NCI-H1930 (cell line): ENCODE data around the gene DYNLRB1.
"Not testable (repeated sequence)": the region's sequence is repeated elsewhere in the genome, so short reads cannot be mapped to it uniquely, and the experiment has no call there.

Experiments
- DNase-seq, 2 experiments: peaks; one replicate each; lab custom pipeline; 2025; lab: John Stamatoyannopoulos, UW

Gene DYNLRB1

DNA sequence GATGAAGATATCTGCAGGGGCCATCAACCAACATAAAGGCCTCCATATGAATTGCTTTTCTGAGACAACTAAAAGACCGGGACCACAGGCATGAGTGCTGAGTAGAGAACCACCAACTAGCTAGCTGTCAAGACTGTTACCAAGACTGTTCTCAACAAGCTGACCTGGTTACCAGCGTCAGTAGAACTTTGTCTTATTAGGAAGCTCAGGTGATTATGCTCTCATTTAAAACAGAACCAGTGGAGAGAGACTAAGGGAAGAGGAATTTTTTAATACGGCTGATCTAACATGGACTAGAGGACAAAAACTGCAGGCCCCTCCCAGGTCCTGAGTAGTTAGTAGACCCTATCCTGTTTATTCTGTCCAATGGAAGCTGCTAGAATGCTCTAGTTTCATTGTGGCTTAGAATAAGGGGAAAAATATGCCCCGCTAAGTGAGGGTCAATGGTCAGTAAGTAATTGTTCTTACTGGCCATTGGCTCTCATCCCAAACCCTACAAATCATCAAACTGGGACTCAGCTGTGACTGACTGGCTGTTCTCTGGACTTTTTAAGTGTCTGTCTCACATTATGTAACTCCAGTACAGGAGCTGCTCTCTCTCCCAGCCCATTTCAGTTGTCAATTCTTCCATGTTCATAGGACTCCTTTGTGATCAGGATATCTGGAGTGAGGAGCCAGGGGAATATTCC, 3.8 kb upstream of the DYNLRB1 start:
- DNase-seq, result no peak

- no peak for DNase-seq
Observed at GRCh38 chr20:34512955-34513419, 3.2 kb upstream of the DYNLRB1 start.

- DNase-seq, result not testable (repeated sequence)
Observed at GRCh38 chr20:34514034-34514433, 2.2 kb upstream of the DYNLRB1 start.

DNA sequence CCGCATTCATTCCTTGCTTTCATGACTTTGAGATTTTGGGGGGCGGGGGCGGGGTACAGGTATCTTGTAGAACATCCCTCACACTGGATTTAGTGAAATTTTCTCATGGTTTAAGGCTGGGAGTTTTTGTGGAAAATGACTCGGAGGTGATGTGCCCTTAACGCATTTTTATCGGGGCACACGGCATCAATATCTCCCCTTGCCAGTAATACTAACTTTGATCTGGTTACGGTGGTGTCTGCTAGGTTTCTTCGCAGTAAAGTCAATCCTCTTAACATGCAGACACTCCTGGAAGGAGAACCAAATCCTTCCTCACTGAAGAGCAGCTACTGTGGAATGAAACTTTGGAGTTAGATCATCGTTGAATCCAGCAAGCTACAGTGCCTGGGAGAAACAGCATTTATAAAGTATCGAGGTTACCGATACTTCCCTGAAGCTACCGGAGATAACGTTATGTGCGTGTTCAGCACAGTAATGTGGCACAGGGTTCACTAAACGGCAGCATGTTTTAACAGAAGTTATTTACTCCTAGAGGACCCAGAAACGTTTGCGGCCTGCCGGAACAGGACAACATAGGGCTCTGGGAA, 1.2 kb upstream of the DYNLRB1 start:
- DNase-seq, result no peak

DNA sequence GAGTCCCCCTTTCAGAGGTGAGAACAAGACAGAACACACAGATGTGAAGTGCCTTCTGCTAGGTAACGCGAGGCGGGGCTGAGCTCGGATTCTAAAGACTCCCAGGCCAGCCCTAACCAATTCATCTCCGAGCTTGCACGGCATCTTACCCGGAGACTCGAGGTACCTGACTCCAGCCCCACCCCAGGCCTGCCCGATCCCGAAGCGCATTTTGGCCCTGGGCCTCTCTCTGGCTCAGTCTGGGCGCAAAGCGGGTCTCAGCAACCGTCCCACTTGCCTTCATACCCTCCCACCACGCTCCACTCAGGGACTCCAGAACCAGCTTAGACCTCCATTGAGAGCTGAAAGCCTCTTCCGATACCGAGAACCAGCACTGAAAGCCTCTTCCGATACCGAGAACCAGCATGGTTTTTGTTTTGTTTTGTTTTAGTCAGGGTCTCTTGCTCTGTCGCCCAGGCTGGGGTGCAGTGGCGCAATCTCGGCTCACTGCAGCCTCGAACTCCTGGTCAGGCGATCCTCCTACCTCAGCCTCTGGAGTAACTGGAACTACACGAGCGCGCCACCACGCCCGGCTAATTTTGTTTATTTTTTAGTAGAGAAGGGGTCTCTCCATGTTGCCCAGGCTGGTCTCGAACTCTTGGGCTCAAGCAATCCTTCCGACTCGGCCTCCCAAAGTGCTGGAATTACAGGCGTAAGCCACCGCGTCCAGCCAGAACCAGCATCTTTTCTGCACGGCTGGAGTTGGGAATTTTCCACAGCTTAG, 557 bp upstream of the DYNLRB1 start:
- no peak for DNase-seq

DNA sequence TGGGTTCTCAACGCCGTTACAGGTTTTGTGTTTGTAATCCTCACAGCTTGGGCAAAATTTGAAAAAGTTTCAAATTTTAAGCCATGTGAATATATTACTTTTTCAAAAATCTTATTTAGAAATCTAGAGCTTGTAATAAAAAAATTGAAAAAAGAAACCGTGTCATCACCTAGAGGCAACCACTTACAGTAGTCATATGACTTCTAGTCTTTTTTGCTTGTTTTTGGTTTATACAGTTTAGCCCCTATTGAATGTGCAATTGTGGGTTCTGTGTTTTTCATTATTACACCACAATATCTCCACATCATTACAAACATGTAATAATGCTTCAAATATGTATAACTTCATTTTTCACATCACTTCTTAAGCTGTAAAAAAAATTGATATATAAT, 888 bp downstream of the DYNLRB1 start:
- no peak for DNase-seq

GRCh38 chr20:34518863-34519262, 2.6 kb downstream of the DYNLRB1 start:
- not testable (repeated sequence) for DNase-seq

DNA sequence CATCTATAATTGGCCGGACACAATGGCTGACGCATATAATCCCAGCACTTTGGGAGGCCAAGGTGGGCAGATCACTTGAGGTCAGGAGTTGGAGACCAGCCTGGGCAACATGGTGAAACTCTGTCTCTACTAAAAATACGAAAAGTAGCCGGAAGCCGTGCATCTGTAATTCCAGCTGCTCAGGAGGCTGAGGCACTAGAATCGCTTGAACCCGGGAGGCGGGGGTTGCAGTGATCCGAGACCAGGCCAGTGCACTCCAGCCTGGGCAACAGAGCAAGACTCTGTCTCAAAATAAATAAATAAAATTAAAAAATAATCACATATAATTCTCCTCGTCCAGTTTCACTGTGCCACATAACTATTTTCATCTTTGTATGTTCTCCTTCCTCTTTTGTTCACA, 3.6 kb downstream of the DYNLRB1 start:
- not testable (repeated sequence) for DNase-seq

GRCh38 chr20:34522969-34523871, 7.0 kb downstream of the DYNLRB1 start:
- no peak for DNase-seq

GRCh38 chr20:34524426-34524825, 8.2 kb downstream of the DYNLRB1 start:
- DNase-seq, result no peak

- no peak for DNase-seq
Observed at GRCh38 chr20:34525342-34525708, 9.1 kb downstream of the DYNLRB1 start.

GRCh38 chr20:34525709-34526416, 9.6 kb downstream of the DYNLRB1 start:
- DNase-seq, result no peak

DNA sequence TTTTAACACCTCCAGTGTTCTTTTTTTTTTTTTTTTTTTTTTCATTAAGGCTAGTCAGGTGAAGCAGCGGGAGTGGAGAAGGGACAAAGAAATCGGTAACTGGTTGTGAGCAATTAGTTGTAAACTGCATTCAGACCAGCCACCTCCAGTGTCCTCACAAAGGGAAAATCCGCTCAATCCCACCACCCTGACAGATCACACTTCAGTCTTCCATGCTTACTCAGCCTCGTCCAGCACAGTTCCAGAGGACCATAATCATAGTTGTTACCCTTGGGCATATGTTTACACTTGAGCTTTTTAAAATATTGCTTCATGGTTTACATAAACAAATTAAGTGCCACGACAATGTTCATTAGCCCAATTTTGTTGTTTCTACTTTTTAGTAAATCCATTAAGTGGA, 10.2 kb downstream of the DYNLRB1 start:
- DNase-seq, result no peak

DNA sequence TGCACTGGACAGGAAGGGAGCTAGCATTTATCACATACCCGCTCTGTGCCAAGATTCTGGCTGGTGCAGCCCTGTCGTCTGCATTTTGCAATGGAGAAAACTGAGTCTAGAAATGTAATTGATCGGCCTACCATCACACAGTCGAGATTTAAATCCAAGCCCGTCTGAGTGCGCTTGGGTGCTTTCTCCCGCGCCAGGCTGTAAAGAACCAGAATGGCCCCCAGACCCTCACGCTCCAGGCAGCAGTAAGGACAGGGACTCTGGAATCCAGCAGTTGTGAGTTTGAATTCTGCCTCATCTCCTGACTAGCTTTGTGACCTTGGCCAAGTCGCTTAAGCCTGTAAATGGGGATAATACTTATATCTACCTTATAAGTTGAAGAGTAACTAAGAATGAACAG, 10.8 kb downstream of the DYNLRB1 start:
- no peak for DNase-seq

GRCh38 chr20:34528921-34529297, 12.7 kb downstream of the DYNLRB1 start:
- DNase-seq, result no peak

- DNase-seq, result no peak
Observed at GRCh38 chr20:34529742-34530141, 13.5 kb downstream of the DYNLRB1 start.

DNA sequence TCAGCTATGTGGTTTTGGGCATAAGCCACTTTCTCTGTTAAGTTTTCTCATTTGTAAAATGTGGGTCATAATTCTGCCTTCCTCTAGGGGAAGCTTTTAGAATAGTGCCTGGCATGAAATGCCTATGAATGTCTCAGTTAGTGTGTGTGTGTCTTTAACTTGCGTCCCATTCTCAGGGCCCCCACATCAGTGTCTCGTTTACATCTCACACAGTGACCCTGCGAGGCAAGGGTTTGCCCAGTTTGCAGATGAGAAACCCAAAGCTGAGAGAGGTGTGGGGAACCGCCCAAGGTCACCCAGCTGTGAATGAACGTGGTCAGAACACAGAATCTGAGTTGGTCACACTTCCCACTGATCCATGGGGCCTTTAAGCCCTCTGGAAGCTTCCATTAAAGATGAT, 14.1 kb downstream of the DYNLRB1 start:
- DNase-seq, result no peak

DNA sequence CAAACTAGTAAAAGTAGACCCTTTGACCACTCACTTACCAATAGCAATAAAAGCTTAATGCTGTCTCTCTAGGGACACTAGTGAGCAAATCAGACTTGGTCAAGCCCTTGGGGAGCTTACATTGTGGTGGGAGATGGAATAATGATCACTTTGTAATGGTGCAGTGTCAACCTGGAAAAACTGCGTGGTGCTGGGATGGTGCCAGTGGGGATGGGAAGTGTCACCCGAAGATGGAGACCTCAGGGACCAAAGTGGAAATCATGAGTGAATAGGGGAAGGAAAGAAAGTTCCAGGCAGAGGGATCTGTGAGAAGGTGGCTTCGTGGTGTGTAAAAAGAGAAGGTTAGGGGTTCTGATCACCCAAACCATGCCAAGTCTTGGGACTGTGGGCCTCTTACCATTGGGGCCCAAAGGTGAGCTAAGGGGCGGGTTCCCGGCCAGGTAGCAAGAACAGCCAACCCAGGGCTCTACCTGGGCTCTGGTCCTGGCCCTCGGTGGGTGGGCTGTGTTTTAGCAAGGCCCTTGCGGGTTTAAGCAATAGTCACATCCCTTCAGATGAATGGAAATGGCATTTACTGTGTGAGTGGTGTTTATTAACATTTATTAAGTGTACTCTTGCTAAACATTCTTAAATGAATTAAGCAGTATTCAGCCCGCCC, 15.5 kb downstream of the DYNLRB1 start:
- DNase-seq, result no peak

DNA sequence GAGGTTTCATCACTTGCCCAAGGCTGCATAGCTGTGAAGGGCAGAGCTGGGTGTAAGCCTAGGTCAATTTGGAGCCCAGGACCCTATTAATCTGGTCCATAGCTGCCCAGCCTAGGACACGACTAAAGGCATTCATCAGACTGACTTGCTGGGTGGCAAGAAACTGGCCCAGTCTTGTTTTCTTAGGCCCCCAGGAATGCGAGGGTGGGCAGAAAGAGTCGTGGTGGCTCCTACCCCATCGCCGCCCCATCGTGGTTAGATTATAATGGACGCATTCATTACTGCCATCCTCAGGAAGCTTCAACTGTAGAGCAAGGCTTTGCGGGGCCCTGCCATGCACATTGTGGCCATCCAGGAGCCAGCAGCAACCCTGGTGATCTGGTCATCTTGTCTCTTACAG, 16.1 kb downstream of the DYNLRB1 start:
- DNase-seq, result no peak

- no peak for DNase-seq
Observed at GRCh38 chr20:34532756-34533155, 16.5 kb downstream of the DYNLRB1 start.
